Activated CD8-positive, alpha-beta memory T cell treated with anti-CD3 and anti-CD28 coated beads for 36 hours (primary cell): Measurements from ENCODE around the gene ANKH. TPM values are rescaled to one million over a fixed set of nuclear protein-coding genes. Genes with fewer than 3 reads are reported as not detected.

Source experiments
- CTCF ChIA-PET: fragments of 350-600 bp; sonication (Branson Sonifier 250); formaldehyde crosslinking; loops from one replicate; lab custom pipeline; 2021; ENCODE audit warnings: antibody characterized with exemption; lab: Charles Lee
- POLR2A ChIA-PET: fragments of 350-600 bp; sonication (Branson Sonifier 250); formaldehyde crosslinking; loops from one replicate; lab custom pipeline; 2021; ENCODE audit warnings: antibody characterized with exemption; lab: Charles Lee
- total RNA-seq, 2 experiments: library from RNA; stranded (reverse); gene quantifications; one replicate each; pipeline ENCODE4 v1.2.3, GENCODE V29; 2021

The ANKH gene
- total RNA-seq, 2 experiments from 2014 or later: 88.6 to 90.1 TPM

DNA sequence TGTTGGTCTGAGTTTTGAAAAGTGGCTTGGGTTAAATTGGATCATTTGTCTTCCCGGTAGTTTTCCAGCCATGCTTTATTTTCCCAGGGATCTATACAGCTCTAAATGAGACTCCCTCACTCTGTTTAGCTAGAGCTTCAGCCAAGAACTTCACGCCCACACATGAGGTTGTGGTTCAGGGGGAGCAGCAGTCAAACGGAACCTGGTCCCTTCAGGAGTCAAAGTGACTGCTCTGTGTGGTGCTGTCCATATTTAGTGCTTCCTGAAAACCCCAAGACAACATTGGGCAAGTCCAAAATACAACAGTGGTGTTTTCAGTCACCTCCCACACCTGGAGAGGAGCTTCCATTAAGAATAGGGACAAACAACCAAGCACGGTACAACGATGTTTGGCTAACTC is 90.5 kb downstream of the ANKH start:
- POLR2A ChIA-PET: no interaction called here
- CTCF ChIA-PET: no interaction called here

- CTCF ChIA-PET: interaction anchor here (1.0 kb wide), 1 partner anchor 223 kb away, joined by 3 read pairs; no protein-coding TSS in a partner anchor
Observed at GRCh38 chr5:14779975-14780374, 91.6 kb downstream of the ANKH start.

GRCh38 chr5:14778792-14779070 is 92.8 kb downstream of the ANKH start:
- POLR2A ChIA-PET: no interaction called here
- CTCF ChIA-PET: no interaction called here

More at GRCh38 chr5:14779975-14780374, 91.6 kb downstream of the ANKH start:
- POLR2A ChIA-PET: interaction anchor here (0.6 kb wide), 1 partner anchor 54 kb away, joined by 3 read pairs; no protein-coding TSS in a partner anchor

- CTCF ChIA-PET: no interaction called here
- POLR2A ChIA-PET: no interaction called here
Observed at GRCh38 chr5:14777932-14778791, 93.4 kb downstream of the ANKH start.

- CTCF ChIA-PET: interaction anchor here (0.9 kb wide), 1 partner anchor 69 kb away, joined by 3 read pairs; no protein-coding TSS in a partner anchor
- POLR2A ChIA-PET: no interaction called here
Observed at GRCh38 chr5:14777187-14777586, 94.4 kb downstream of the ANKH start.

GRCh38 chr5:14776602-14777001 is 95.0 kb downstream of the ANKH start:
- ChIA-PET CTCF (interaction anchor here (0.9 kb wide), 1 partner anchor 68 kb away, joined by 3 read pairs; no protein-coding TSS in a partner anchor), POLR2A (no interaction called here)

GRCh38 chr5:14775857-14776256 is 95.7 kb downstream of the ANKH start:
- POLR2A ChIA-PET: no interaction called here
- CTCF ChIA-PET: no interaction called here

GRCh38 chr5:14773588-14773987 is 98.0 kb downstream of the ANKH start:
- ChIA-PET CTCF (interaction anchor here (0.7 kb wide), 1 partner anchor 215 kb away, joined by 4 read pairs; no protein-coding TSS in a partner anchor), POLR2A (no interaction called here)

GRCh38 chr5:14771972-14772371 is 99.6 kb downstream of the ANKH start:
- ChIA-PET POLR2A (interaction anchor here (0.7 kb wide), 1 partner anchor 83 kb away, joined by 9 read pairs; no protein-coding TSS in a partner anchor), CTCF (no interaction called here)

DNA sequence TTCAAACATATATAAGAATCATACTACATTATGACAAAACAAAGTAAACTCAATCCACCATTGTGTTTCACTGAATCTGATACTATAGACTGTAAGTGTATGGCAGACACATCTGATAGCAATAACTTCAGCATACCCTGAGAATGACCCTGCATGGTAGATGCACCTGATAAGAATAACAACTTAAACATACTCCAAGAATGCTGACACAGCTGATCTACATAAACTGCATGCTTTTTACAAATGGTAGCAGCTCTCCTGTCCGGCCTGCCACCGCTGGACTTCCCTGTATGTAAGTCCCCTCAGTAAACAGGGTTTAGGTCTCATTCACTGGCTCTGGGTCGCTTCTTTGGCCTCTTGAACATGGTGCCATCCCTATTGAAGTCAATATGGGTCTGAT is 100.4 kb downstream of the ANKH start:
- CTCF ChIA-PET: no interaction called here
- POLR2A ChIA-PET: interaction anchor here (0.7 kb wide), 1 partner anchor 83 kb away, joined by 9 read pairs; no protein-coding TSS in a partner anchor

DNA sequence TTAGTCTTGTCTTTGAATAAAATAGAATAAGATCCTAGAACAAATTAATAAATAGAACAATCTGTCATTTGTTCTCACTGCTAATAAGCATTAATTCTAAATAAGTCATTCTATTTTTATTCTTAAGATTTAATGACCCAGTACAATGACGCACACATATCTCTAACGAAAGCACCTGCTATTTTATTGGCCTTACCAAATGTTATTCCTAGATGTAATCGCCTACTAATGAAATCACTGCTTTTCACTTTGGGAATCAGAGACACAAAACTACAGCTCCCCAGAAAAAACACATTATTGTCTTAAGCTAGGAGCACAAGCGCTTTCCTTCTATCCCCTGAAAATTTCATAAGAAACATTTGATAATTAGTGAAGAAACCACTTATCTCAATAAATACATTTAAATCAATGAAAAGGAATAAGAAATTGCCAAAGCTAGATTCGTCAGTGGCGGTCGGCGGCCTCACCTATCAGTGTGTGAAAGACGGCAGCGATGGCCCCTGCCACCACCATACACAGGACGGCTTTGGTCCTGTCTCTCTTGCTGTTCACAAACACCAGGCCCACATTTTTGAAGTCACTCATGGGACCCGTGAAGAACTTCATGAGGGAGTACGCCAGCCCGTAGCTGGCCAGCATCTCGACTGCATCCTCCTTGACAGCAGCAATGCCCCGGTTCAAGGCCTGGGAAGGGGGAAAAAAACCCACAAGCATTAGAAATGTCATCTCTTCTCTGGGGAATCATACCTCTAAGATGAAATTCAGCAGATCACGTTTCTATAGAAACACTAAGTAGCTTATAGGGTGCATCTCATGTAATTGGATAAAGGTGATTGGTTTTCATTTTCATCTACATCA is 102.8 kb downstream of the ANKH start:
- ChIA-PET CTCF (no interaction called here), POLR2A (no interaction called here)

- CTCF ChIA-PET: no interaction called here
- POLR2A ChIA-PET: no interaction called here
Observed at GRCh38 chr5:14767735-14768507, 103.7 kb downstream of the ANKH start.

DNA sequence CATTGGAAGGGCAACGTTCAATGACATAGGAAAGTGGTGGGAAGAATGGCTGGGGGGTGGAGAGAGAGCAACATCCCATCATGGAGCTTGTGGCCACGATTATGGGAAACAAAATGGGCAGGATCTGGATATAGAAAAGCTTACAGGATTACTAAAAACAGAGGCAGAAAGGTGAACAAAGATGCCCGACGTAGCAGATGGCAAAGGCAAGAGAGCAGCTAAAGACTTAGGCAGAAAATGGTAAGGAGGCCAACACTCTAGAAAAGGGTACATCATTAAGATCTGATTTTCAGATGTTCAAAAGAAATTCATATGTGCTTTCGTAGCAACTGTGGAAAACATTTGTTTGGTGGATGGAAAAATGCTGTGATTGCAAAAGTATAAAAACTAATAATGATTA is 104.5 kb downstream of the ANKH start:
- ChIA-PET POLR2A (no interaction called here), CTCF (no interaction called here)

- ChIA-PET POLR2A (no interaction called here), CTCF (no interaction called here)
Observed at GRCh38 chr5:14766584-14766983, 105.0 kb downstream of the ANKH start.

- ChIA-PET CTCF (no interaction called here), POLR2A (no interaction called here)
Observed at GRCh38 chr5:14765587-14765986, 106.0 kb downstream of the ANKH start.

- ChIA-PET POLR2A (no interaction called here), CTCF (interaction anchor here (0.8 kb wide), 1 partner anchor 230 kb away, joined by 3 read pairs; no protein-coding TSS in a partner anchor)
Observed at GRCh38 chr5:14762549-14763216, 108.9 kb downstream of the ANKH start.

DNA sequence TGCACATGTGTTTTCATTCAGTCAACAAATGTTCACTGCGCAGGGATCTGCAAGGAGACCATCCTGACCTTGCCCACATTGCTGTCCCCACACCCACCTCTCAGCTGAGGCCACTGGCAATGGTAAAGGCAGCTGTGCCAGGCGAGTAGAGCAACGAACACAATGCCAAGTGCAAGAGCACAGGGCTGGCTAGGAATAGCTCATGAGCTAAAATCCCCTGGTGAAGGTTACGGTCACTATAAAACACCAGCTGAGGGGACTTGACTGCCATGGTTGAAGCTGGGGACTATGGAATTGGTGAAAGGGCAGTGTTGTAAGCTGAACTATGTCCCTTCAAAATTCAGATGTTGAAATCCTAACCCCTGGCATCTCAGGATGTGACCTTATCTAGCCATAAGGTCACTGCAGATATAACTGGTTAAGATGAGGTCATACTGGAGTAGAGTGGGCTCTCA is 111.0 kb downstream of the ANKH start:
- POLR2A ChIA-PET: no interaction called here
- CTCF ChIA-PET: interaction anchor here (0.7 kb wide), 1 partner anchor 116 kb away, joined by 3 read pairs; no protein-coding TSS in a partner anchor

DNA sequence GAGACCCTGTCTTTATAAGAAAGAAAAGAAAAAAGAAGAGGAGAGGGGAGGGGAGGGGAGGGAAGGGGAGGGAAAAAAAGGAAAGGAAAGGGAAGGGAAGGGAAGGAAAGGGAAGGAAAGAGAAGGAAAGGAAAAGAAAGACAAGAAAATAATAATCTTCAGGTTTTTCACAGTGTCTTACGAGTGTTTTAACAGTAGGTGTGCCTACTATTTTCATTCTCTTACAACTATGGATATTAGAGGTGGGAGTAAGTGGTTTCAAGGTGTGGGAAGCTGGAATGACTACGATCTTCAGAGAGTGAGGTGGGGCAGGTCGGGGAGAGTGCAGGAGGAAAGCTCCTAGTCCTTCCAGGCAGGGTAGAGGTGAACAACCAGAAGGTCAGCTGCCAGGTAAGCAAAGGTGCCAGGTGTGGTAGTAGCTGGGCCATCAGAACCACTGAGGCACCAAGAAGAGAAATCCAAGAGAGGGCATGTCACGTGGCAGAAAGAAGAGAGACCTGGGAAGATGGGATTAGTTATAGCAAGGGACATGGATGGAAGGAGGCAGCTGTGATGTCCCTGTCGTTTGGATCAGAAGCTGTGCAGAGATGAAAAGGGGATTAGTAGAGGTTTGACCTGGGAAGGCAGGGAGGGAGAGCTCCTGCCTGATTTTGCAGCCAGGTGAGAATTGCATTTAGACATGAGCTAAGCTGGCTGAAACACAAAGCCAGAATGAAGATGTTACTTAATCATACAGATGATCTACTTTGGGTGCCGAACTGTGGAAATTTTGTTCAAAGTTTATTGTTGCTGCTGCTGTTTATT is 111.6 kb downstream of the ANKH start:
- ChIA-PET CTCF (interaction anchor here (0.7 kb wide), 1 partner anchor 116 kb away, joined by 3 read pairs; no protein-coding TSS in a partner anchor), POLR2A (no interaction called here)
